HL-60 (cell line): ENCODE results near the gene RAB3IP.

Source experiments
- DNase-seq, 2 experiments: peaks; one replicate each; pipeline ENCODE4 v3.0.0-alpha.2; 2010 to 2020; ENCODE audit warnings: low read depth in 1 of 2, low spot score in 1 of 2
- H3K27ac ChIP-seq: fragments of 250-450 bp; sonication (Bioruptor Pico); replicated peaks from 2 replicates; pipeline ENCODE4 v1.5.1; 2020; ENCODE audit warnings: mild to moderate bottlenecking, moderate library complexity
- H3K27me3 ChIP-seq: fragments of 250-450 bp; sonication (Bioruptor Pico); 2 replicates; pipeline ENCODE4 v1.5.1; 2021; ENCODE audit warnings: mild to moderate bottlenecking, moderate library complexity; ENCODE audit not compliant: insufficient read depth, poor library complexity, severe bottlenecking
- H3K4me3 ChIP-seq: replicated peaks from 2 replicates; pipeline ENCODE4 v1.5.1; 2011; ENCODE audit warnings: mild to moderate bottlenecking, control low read depth, low read length; ENCODE audit not compliant: insufficient read depth
- GABPA ChIP-seq: IDR thresholded peaks from 2 replicates; pipeline ENCODE4 v1.6.1; 2012; ENCODE audit warnings: low read depth
- POLR2AphosphoS5 ChIP-seq: IDR thresholded peaks from 2 replicates; pipeline ENCODE4 v1.6.1; 2012; ENCODE audit warnings: low read depth
- SPI1 ChIP-seq: IDR thresholded peaks from 2 replicates; pipeline ENCODE4 v1.6.1; 2012; ENCODE audit warnings: low read depth, mild to moderate bottlenecking, borderline replicate concordance
- TF ChIP-seq, protein P1 (sequence below): IDR thresholded peaks from one replicate; pipeline ENCODE4 v1.5.1; 2011; ENCODE audit warnings: low read length, control low read depth, inconsistent platforms; ENCODE audit not compliant: insufficient read depth
- TF ChIP-seq, protein P2 (sequence below): IDR thresholded peaks from 2 replicates; pipeline ENCODE4 v1.6.1; 2012; ENCODE audit warnings: low read depth; ENCODE audit not compliant: insufficient replicate concordance

The RAB3IP gene

GRCh38 chr12:69733638-69734037 lies 5.0 kb upstream of the RAB3IP start:
- DNase-seq, result no peak
- Histone ChIP-seq H3K4me3 (no peak overlapping the region), H3K27me3 (peaks cover 2% of the 10 kb centered on the region), H3K27ac (no peak overlapping the region)
- TF ChIP-seq, protein P1, sequence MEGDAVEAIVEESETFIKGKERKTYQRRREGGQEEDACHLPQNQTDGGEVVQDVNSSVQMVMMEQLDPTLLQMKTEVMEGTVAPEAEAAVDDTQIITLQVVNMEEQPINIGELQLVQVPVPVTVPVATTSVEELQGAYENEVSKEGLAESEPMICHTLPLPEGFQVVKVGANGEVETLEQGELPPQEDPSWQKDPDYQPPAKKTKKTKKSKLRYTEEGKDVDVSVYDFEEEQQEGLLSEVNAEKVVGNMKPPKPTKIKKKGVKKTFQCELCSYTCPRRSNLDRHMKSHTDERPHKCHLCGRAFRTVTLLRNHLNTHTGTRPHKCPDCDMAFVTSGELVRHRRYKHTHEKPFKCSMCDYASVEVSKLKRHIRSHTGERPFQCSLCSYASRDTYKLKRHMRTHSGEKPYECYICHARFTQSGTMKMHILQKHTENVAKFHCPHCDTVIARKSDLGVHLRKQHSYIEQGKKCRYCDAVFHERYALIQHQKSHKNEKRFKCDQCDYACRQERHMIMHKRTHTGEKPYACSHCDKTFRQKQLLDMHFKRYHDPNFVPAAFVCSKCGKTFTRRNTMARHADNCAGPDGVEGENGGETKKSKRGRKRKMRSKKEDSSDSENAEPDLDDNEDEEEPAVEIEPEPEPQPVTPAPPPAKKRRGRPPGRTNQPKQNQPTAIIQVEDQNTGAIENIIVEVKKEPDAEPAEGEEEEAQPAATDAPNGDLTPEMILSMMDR, result no peak
- TF ChIP-seq, protein P2, sequence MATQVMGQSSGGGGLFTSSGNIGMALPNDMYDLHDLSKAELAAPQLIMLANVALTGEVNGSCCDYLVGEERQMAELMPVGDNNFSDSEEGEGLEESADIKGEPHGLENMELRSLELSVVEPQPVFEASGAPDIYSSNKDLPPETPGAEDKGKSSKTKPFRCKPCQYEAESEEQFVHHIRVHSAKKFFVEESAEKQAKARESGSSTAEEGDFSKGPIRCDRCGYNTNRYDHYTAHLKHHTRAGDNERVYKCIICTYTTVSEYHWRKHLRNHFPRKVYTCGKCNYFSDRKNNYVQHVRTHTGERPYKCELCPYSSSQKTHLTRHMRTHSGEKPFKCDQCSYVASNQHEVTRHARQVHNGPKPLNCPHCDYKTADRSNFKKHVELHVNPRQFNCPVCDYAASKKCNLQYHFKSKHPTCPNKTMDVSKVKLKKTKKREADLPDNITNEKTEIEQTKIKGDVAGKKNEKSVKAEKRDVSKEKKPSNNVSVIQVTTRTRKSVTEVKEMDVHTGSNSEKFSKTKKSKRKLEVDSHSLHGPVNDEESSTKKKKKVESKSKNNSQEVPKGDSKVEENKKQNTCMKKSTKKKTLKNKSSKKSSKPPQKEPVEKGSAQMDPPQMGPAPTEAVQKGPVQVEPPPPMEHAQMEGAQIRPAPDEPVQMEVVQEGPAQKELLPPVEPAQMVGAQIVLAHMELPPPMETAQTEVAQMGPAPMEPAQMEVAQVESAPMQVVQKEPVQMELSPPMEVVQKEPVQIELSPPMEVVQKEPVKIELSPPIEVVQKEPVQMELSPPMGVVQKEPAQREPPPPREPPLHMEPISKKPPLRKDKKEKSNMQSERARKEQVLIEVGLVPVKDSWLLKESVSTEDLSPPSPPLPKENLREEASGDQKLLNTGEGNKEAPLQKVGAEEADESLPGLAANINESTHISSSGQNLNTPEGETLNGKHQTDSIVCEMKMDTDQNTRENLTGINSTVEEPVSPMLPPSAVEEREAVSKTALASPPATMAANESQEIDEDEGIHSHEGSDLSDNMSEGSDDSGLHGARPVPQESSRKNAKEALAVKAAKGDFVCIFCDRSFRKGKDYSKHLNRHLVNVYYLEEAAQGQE, result no peak
- TF ChIP-seq GABPA (no peak), POLR2AphosphoS5 (no peak)

GRCh38 chr12:69739287-69740191 lies 879 bp downstream of the RAB3IP start:
- Histone ChIP-seq H3K27me3 (peaks cover 2% of the 10 kb centered on the region), H3K27ac (peak overlapping the region; percentile 23; the same call in 1 of the 2 replicates), H3K4me3 (peak overlapping the region; percentile 93)
- peak; percentile 43 to 57 for DNase-seq
- TF ChIP-seq SPI1, result no peak
- TF ChIP-seq POLR2AphosphoS5, result no peak
- TF ChIP-seq, protein P1, result no peak
- TF ChIP-seq, protein P2, result no peak
- no peak for TF ChIP-seq GABPA

DNA sequence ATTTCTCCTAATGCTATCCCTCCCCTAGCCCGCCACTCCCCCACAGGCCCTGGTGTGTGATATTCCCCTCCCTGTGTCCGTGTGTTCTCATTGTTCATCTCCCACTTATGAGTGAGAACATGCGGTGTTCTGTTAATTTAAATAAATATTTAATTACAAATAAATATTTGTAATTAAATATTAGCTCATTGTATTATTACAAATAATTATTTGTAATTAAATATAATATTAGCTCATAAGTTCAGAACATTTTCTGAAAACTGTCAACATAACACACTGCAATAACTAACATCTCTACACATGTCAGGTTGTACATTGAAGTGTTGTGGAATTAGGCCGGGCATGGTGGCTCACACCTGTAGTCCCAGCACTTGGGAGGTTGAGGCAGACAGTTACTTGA lies 5.4 kb downstream of the RAB3IP start:
- Histone ChIP-seq H3K27ac (no peak overlapping the region), H3K4me3 (no peak overlapping the region), H3K27me3 (no peaks in the 10 kb centered on the region)
- TF ChIP-seq, protein P2, result no peak
- TF ChIP-seq POLR2AphosphoS5 (no peak), GABPA (no peak), SPI1 (no peak)
- TF ChIP-seq, protein P1, result no peak
- DNase-seq, result no peak
